Esophagus muscularis mucosa (tissue), 4 donors: ENCODE measurements around the gene MZT2A.
"Not testable (repeated sequence)": the region's sequence is repeated elsewhere in the genome, so short reads cannot be mapped to it uniquely, and the experiment has no call there.

ENCODE experiments used
- EP300 ChIP-seq: sonication (generic); formaldehyde crosslinking; IDR thresholded peaks from one replicate; pipeline ENCODE4 v1.6.1; 2017; ENCODE audit warnings: antibody characterized with exemption
- POLR2A ChIP-seq: fragments of 450-650 bp; IDR thresholded peaks from one replicate; pipeline ENCODE4 v1.6.1; 2017; ENCODE audit warnings: antibody characterized with exemption, moderate library complexity, mild to moderate bottlenecking, low read depth
- POLR2AphosphoS5 ChIP-seq, 2 donors: sonication (generic); formaldehyde crosslinking; IDR thresholded peaks; one replicate each; pipeline ENCODE4 v1.6.1; 2017; ENCODE audit warnings: antibody characterized with exemption in 2 of 2
- TF ChIP-seq, protein P1 (sequence below), 3 experiments: fragments of 200-600 bp in 2 of 3; fragments of 450-650 bp in 1 of 3; sonication (generic) in 2 of 3; IDR thresholded peaks; one replicate each; pipeline ENCODE4 v1.5.1; 2017 to 2019; ENCODE audit warnings: antibody characterized with exemption in 3 of 3, mild to moderate bottlenecking in 2 of 3, moderate library complexity in 1 of 3

DNA sequence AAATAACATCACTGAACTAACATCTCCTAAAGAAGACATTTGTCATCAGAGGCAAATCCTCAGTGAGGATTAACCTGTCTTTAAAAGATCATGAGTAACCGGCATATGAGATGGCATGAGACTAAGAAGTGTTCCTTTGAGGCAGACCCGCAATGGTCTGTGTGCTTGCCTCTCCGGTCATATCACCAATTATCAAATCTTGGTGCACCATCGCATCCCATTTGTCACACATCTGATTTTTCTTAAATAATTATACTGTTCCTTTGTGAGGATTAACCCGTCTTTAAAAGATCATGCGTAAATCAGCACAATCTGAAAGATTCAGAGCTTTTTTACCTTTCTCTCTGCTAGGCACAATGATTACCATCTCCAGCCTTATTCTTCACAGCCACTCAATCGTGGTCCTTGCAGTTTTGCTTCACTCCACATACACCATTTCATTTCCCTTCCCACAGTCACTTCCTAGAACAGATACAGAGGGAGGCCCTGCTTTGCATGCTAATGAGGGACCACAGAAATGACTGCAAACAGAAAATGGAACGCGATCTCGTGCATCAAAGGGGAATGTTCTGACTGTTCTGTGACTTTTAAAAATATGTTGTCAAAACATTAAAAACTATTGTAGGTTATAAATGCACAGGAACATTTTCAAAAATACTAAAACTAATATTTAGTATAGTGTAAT lies 40.8 kb downstream of the MZT2A start:
- TF ChIP-seq, protein P1, sequence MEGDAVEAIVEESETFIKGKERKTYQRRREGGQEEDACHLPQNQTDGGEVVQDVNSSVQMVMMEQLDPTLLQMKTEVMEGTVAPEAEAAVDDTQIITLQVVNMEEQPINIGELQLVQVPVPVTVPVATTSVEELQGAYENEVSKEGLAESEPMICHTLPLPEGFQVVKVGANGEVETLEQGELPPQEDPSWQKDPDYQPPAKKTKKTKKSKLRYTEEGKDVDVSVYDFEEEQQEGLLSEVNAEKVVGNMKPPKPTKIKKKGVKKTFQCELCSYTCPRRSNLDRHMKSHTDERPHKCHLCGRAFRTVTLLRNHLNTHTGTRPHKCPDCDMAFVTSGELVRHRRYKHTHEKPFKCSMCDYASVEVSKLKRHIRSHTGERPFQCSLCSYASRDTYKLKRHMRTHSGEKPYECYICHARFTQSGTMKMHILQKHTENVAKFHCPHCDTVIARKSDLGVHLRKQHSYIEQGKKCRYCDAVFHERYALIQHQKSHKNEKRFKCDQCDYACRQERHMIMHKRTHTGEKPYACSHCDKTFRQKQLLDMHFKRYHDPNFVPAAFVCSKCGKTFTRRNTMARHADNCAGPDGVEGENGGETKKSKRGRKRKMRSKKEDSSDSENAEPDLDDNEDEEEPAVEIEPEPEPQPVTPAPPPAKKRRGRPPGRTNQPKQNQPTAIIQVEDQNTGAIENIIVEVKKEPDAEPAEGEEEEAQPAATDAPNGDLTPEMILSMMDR (IDR thresholded peaks at IDR 0.05) = not testable (repeated sequence)
- TF ChIP-seq POLR2A; EP300; POLR2AphosphoS5 (IDR thresholded peaks at IDR 0.05): not testable (repeated sequence)
